HTR-8/SVneo (cell line): ENCODE measurements around the gene NUDT22.
"Not testable (repeated sequence)": the region's sequence is repeated elsewhere in the genome, so short reads cannot be mapped to it uniquely, and the experiment has no call there.

Experiments
- DNase-seq: peaks from one replicate; pipeline ENCODE4 v3.0.0; 2011; ENCODE audit warnings: low spot score, mixed read lengths; ENCODE audit not compliant: insufficient read length
- FAIRE-seq: peaks from 2 replicates; lab custom pipeline; 2011; peaks lifted over from hg19 to GRCh38; lab: Jason Lieb, UNC

NUDT22 gene

DNA sequence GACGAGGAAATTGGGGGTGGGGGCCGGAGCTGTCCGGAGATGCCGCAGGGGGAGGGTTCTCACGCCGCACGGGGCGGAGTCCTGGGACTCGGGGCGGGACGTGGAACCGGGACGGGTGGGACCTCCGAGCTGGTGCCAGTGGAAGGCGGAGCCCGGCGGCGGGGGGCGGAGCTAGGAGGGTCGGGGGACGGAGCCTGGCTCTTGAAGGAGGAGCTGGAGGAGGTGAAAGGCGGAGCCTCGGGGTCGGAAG, 15.1 kb downstream of the NUDT22 start:
- DNase-seq = no peak
- no peak for FAIRE-seq

DNA sequence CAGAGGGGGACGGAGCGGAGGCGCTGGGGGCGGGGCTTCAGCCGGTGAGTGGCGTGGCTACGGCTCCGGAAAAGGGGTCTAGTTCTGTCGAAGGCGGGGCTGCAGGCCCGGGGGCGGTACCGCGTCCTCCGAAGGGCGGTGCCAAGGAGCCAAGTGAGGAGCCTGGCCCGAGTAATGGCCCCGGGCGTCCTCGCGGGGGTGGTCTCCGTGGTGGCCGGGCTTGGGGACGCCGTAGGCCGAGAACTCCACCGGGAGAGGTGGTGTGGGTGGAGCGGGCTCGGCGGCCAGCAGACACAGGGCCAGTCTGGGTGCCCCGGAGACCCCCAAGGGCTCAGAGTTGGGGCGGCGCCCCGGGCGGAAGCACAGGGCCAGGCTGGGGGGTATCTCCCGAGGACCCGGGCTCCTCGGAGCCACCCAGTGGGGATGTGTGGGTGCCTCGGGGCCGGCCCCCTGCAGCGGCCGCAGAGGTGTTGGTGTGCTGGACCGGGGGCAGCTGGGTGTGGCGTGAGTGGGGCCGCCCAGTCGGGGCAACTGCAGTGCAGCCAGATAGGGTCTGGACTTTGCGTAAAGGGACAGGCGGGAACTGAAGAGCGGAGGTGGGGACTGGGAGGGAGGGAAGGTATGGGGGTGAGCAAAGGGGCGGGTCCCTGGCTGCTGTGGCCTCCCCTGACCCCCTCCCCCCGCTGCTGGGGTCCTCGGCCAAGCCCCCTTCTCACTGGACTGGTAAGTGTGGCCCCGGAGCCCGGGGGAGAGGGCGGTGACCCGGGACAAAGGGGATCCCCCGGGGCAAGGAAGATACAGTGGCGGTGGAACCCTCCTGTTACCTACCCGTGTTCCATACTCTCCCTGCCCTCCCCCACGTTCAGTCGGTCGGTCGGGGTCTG, 15.7 kb downstream of the NUDT22 start:
- DNase-seq (peak; percentile 87), FAIRE-seq (peak; percentile 64)

DNA sequence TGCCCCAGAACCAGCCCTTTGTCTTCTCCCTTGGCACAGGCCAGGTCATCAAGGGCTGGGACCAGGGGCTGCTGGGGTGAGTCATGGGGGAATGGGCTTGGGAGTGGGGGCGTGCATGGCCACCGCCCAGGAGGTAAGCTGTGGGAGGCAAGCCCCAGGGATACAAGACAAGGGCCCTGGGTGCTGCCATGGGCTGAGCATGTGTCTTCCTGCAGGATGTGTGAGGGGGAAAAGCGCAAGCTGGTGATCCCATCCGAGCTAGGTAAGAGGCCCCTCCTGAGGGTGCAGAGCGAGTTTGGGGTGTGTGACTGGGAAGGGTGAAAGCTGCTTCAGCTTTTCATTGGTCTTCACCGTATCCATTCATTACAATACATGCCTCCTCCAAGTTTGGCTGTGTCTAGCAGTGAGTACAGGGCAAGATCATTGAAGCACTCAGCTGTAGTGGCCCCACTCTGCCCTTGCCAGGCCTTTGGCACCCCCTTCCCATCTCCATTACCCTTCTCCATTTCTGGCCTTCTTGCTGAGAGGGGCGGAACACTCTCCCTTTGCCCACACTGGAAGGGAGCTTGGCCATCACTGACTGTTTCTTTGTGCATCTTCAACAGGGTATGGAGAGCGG, 17.3 kb downstream of the NUDT22 start:
- FAIRE-seq (no peak), DNase-seq (no peak)

DNA sequence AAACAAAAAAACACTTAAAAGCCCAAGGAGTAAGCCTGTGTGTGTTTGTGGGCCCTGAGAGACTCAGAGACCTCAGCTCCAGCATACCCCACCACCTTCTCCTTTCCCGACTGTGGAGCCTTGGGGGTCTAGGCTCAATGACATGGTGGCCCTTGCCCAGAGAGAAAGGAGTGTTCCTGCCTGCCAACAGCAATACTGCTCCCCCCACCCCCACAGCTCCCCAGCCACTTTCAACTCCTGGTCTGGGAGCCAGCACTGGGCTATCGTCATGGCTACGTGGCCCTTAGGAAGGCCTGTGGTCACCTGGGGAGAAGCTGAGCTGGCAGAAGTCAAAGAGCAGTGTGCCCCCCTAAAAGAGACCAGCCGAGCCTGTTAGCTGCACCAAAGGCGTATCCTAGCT, 18.0 kb downstream of the NUDT22 start:
- DNase-seq = no peak
- no peak for FAIRE-seq

DNA sequence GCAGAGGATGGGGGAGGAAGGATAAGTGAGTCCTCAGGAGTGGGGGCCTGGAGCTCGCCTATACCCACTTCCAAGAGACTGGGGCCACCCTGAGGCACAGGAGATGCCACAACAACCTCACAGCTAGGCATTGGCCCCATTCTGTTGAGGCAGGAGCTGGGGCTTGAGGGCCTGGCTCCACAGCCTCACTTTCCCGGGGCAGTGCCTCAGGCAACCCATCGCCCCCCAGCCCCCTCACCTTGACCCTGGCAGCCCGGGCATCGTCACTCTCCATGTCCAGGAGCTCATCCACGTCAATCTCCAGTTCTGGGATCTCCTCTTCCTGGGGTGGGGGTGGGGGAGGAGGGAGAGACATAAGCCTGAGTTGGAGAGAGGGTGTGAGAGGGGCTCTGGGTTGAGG, 18.9 kb downstream of the NUDT22 start:
- FAIRE-seq = no peak
- no peak for DNase-seq

DNA sequence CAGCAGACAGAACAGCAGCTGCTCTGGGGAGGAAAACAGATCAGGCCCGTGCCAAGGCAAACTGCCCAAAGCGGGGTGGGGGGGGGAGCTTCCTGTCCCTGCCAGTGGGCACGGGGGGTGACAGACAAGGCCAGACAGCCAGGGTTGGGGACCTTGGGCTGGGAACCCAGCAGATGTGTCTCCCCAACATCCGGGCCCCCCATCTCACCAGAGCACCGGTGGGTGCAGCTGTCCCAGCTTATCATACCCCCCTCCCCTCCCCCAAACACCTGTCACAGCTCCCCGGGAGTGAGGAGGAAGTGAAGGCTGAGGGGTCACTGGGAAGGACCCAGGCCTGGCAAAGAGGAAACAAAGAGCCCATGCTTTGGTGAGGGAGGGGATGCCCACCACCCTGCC, 19.3 kb downstream of the NUDT22 start:
- FAIRE-seq (no peak), DNase-seq (no peak)

DNA sequence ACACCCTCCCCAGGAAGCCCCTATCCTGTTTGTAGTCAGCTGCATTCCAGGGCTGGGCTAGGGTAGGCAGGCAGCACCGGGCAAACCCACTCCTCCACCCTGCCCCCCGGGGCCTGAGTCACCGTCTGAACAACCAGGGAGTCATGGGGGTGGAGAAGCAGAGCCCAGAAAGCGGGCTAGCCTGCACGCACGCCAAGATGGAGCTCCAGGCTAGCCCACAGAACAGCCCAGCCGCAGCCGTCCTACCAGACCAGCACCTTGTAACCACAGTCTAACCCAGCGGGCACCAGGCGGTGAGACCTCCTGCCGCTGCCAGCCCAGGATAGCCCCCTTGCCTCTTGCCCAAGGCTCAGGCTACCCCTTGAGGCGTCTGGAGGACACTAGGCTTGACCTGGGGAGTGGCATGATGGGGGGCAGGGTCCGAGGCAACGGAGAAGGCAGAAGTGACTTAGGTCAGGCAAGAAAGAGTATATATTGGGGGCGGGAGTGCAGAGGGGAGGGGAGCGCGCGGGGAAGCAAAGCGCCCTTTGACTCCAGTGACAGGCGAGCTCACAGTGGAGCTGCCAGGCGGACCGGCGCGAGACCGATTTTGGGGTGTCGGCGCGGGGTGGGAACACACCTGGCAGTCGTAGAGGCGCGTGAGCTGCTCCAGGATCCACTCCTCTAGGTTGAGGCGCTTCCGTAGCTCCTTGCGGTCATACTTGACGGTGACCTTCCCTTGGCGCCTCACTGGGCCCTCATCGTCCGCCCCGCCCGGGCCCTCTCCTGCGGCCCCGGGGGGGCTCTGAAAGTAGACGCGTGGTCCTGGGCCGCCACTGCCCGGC, 19.9 kb downstream of the NUDT22 start:
- FAIRE-seq (no peak), DNase-seq (peak; percentile 71)

DNA sequence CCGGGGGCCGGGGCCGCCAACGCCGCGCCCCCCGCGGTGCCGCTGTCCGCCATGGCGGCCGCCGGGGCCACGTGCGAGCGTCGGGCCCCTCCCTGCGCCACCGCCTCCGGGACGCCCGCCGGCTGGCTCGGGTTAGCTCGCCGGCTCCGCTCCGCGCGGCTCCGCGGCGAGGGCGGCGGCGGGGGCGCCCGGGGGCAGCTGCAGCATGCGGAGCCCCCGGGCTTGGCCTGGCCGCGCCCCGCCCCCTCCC, 20.5 kb downstream of the NUDT22 start:
- not testable (repeated sequence) for FAIRE-seq

DNA sequence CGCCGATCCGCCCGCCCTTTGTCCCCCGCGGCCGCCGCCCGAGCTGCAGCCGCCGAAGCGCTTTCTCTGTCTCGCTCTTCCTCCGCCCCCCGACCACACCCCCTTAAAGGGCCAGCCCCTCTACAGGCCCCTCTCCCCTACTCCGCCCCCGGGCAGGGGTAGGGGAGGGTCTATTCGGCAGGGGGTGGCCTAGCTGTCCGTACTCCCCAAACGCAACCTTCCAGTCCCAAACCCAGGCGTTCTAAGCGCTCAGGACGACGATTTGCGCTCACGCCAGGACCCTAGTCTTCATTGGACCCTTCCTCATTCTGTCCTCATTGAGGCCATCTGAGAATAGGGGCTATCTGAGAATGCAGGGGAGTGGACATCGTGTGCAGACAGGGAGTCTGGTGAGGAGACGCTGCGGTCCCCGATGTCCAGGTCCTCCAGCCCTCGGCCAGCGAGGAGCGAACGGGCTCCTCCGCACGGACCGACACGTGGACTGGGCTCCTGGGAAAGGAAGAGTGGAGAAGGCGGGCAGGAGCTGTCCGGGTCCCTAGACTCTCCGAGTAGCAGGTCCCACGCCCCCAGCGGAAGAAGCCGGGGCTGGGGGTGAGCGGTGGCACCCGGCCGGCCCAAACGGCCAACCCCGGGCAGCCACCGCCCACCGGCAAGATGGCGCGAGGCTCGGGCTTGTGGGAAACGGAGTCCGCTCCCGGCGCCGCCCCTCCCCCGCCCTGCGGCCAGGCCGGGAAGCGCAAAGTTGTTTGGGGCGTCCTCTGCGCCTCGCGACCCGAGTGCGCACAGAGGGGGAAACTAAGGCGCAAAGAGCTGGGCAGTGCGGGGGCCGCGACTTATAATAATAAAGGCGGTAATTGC, 21.0 kb downstream of the NUDT22 start, which contains the start of gene PPP1R14B:
TSS of gene PPP1R14B (minus strand) at position 73 of the 858 bp plus-strand sequence. CDS start 270 bp downstream, outside the sequence.
- FAIRE-seq (peak; percentile 28), DNase-seq (peak; percentile 74)

More for the DNA sequence above, 20.5 kb downstream of the NUDT22 start:
- not testable (repeated sequence) for DNase-seq

DNA sequence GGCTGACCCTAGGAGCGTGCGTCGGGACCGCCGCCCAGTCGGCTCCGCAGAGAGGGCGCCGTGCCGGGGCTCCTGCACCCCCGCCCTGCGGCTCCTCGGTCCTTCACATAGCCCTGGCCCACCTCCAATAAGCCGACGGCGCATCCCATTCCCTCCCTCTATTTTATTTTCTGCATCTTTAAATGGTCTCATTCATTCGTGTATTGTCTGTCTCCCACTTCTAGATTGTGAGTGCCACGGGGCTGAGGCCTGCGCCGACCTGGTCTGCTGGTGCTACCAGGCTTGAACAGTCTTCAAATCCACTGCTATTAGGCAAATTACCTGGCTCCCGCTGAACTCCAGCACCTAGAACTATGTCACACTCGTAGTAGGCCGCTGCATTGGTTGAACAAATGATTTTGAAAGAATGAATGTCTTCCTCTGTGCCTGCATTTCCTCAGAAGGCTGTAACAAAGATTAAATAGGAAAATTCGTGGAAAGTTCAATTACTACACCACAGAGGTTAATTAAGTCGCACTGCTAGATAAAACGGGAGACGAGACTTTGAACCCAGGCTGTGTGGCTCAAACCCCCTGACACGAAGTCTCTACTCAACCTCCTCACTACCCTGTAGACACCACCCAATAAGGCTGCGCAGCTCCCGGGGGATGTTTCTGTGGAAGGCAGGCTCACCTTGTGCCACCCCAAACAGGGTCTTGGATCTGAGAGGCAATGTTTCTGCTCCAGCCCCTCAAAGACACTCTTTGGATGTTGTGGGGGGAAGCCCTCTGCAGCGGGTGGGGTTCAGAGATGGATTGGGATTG, 21.9 kb downstream of the NUDT22 start:
- FAIRE-seq (no peak), DNase-seq (no peak)

DNA sequence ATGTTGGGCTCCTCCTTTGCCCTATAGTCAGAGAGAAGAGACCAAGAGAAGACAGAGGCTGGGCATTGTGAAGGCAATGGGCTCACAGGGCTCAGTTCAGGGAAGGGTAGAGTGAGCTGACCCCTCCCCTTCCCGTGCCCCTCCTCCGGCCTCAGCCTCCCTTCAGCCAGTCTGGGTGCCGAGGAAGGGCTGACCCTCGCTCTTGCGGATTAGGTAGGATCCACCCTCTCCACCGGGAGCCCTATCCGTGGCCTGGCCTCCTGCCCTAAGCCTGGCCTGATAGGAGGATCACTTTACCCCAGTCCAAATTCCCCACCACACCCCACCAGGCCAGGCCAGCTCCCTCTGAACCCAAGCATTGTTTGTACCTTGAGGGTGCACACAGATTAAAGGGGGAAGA, 22.5 kb downstream of the NUDT22 start:
- FAIRE-seq = no peak
- DNase-seq = no peak

DNA sequence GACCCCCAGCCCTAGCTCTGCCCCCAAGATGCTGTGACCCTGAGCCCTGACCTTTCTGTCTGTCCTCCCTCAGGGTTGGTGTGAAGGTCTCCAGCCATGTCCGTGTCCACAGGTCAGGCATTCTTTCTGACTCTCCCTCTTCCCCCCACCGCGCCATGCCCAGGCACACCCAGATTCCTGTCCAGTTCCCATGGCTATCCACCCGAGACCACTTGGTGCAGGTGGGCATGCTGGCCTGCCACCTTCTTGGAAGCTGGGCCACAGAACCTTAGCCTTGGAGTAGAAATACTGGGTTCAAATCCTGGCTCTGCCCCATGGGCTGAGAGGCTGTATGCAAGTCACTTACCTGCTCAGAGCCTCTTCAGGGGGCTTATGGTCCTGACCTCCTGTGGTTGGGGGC, 23.0 kb downstream of the NUDT22 start:
- FAIRE-seq (no peak), DNase-seq (no peak)

DNA sequence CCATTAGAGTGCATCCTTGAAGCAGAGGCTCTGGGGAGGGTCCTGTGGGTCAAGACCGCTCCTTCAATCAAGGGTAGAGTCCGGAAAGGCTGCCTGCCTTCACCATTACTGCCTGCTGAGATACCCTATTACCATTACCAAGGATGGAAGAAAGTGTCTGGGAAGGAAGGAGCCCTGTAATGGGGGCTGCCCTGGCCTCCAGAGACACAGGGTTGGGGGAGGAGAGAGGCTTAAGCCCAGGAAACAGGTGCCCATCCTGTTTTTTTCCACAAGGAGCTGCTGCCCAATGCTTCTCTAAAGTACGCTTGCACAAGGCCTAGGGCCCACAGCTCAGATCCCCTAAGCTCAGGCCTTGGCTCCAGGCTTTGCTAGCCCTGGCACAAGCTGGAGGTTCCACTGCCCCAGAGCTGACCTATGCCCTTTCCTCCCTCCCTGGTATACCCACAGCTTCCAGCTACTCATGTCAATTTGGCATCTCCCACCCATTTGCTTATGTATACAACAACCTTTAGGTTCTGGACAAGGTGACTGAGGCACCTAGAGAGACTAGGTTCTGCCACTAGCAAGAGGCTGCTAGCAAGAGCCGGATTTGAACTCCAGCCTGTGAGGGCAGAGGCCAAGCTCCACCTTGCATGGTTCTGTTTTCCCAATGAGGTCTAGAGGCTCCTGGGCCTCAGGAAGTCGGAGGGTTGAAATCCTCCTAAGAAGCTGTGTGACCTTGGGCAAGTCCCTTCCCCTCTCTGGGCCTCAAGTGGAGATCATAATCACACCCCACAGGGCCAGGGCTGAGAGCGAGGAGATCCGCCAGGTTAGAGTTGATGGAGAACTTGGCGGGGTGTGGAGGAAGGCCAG, 23.7 kb downstream of the NUDT22 start:
- no peak for FAIRE-seq
- DNase-seq = no peak

DNA sequence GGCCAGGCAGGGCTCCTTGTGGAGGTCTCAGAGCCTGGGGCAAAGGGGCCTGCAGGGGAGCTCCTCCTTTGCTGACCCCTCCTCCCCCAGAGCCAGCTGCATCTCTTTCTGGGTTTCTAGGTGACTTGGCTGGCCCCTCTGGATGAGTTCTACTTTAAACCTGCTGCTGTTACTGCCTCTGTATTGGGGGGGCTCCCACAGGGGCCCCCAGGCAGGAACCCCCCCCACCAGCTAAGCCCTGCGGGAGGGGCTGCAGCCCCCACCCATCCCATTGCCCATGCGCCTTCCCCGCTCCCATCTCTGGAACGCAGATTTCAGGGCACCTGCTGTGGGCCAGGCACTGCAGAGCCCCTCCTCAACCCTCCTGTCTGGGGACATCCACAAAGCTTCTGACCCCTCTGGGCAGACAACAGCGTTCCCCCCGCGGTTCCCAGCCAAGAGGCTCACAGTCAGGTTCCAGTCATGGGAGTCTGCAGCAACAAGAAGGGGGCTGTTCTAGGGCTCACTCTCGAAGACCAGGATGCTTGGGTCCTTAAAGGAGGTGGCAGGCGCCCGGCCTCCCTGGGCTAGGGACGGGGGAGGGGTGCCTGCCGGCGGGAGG, 24.4 kb downstream of the NUDT22 start:
- DNase-seq = no peak
- FAIRE-seq = no peak

DNA sequence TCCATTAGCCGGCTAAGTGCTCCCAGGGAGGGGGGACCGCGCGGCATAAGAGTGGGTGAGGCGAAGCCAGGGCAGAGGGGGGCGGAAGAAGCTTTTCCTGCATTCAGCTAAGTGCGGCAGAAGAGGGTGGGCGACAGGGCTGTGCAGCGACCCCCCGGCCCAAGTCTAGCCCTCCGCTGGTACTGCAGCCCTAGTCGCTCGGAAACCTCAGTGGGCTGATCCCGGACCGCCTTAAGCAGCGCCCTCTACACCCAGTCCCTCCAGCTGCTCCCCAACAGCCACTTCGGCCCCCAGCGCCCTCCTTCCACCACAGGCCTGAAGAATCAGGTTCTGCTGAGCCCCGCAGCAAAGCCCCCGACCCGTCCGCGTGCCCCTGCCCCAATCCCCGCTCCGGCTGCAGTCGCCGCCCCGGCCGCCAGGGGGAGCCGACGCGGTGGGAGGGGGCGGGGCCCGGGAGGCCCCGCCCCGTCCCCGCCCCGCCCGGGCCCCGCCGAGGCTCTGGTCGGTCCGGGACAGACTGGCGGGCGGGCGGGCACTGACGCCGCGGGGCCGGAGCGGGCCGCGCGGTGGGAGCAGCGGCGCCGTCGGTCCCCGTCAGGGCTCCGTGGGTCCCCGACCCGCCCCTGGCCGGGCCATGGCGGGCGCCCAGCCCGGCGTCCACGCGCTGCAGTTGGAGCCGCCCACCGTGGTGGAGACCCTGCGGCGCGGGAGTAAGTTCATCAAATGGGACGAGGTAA, 25.1 kb downstream of the NUDT22 start, which contains the start of gene PLCB3:
TSS of gene PLCB3 (plus strand) at position 515 of the 737 bp plus-strand sequence. CDS start at position 635, 120 bp downstream.
- FAIRE-seq (no peak), DNase-seq (peak; percentile 60)

DNA sequence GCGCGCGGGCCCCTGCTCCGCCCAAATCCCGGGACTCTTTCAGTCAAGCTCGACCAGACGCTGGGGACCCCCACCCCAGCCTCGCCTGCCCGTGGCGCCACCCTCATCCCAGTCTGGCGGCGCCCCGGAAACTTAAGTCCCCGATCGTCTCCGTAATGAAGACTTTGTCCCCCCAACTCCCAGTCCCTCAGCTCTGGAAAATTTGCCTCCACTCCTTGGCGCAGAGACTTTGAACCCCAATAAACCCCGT, 25.6 kb downstream of the NUDT22 start:
- FAIRE-seq = no peak
- no peak for DNase-seq

DNA sequence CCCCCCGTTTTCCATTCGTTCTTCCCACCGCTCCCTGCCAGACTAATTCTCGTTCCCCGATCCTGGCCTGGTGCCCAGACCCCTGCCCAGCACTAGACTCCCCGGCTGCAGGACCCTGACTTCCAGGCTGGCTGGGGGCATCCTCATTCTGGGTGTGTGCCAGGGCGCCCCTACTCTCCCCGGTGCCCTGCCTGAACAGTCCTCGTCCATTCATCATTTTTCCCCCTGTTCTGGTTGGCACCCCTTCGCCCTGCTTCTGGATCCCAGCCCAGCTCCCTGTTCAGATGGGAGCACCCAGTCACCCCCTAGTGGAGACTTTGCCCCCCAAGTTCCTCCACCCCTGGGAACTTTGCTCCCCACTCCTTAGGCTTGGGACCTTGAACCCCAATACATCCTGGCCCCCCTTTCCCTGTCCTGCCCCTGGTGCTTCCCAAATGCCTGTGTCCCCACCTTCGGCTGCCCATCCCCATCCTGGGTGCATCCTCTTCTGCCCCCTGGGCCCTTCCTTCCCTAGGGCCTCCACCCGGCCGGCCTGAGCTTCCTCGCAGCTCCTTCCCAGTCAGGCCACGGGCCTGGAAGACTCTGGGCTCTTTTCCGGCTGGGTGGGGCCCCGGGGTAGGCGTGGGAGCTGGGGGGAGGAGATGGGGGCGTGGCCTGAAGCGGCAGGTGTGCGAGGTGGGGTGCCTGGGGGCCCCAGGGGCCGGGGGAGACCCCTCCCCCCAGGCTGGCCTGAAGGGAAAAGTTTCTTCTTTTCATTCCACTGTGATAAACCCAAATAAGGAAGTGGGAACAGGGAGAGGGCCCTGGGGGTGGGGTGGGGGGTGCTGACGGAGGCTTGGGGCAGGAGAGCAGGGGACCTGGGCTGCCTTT, 26.2 kb downstream of the NUDT22 start:
- FAIRE-seq (no peak), DNase-seq (peak; percentile 41)
